ENCODE data around the gene KMT2B.
A peak's percentile ranks its signal among the peaks of the same experiment; 100 is the strongest.
"Not testable (repeated sequence)": the region's sequence is repeated elsewhere in the genome, so short reads cannot be mapped to it uniquely, and the experiment has no call there.

KMT2B gene

GRCh38 chr19:35713506-35713850 is 4.3 kb upstream of the KMT2B start:
- no peak for DNase-seq

GRCh38 chr19:35713904-35714495 is 3.8 kb upstream of the KMT2B start:
- DNase-seq: peak; percentile 78

GRCh38 chr19:35714601-35715354 is 3.0 kb upstream of the KMT2B start:
- DNase-seq: peak; percentile 23

- DNase-seq: no peak
These were observed 2.4 kb upstream of the KMT2B start for GRCh38 chr19:35715355-35715809.

- DNase-seq: no peak
These were observed 1.6 kb upstream of the KMT2B start for GRCh38 chr19:35715981-35716800.

GRCh38 chr19:35716801-35717664 is 770 bp upstream of the KMT2B start:
- peak; percentile 98 for DNase-seq

- peak; percentile 50 for DNase-seq
These were observed 690 bp downstream of the KMT2B start for GRCh38 chr19:35718345-35719041.

- no peak for DNase-seq
These were observed 1.8 kb downstream of the KMT2B start for GRCh38 chr19:35719402-35720162.

- DNase-seq: no peak
These were observed 2.3 kb downstream of the KMT2B start for GRCh38 chr19:35720163-35720524.

- DNase-seq: no peak
These were observed 2.8 kb downstream of the KMT2B start for GRCh38 chr19:35720648-35721047.

- no peak for DNase-seq
These were observed 3.6 kb downstream of the KMT2B start for GRCh38 chr19:35721374-35721773.

GRCh38 chr19:35722461-35722860 is 4.7 kb downstream of the KMT2B start:
- DNase-seq: no peak

- DNase-seq: no peak
These were observed 5.1 kb downstream of the KMT2B start for GRCh38 chr19:35722897-35723296.

- DNase-seq: no peak
These were observed 5.9 kb downstream of the KMT2B start for GRCh38 chr19:35723671-35724070.

GRCh38 chr19:35724132-35724531 is 6.3 kb downstream of the KMT2B start:
- not testable (repeated sequence) for DNase-seq

- no peak for DNase-seq
These were observed 6.8 kb downstream of the KMT2B start for GRCh38 chr19:35724560-35724959.

- DNase-seq: no peak
These were observed 7.5 kb downstream of the KMT2B start for GRCh38 chr19:35725216-35725861.

GRCh38 chr19:35727053-35727955 is 9.5 kb downstream of the KMT2B start:
- DNase-seq: no peak

GRCh38 chr19:35727956-35728706 is 10.3 kb downstream of the KMT2B start:
- no peak for DNase-seq
